ENCODE measurements around the gene TAPT1.

DNA sequence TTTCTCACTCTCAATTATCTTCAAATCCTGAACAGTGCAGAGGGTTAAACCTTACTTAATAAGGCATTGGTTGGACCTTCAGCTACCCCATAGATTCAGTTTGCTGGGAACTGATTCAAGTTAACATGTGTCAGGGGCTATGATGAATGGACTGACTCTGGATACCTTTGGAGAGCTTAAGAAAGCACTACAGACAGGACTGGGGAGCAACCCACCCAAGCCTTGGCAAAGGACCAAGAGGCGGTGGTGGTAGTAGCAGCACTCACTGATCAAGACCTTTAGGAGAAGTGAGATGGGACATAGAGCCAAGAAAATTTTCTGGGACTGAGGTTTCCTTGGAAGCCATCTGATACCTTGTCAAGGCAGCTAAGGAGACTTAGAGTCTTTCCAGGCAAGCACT is 43.0 kb upstream of the TAPT1 start:
- TF ChIP-seq, protein P1, sequence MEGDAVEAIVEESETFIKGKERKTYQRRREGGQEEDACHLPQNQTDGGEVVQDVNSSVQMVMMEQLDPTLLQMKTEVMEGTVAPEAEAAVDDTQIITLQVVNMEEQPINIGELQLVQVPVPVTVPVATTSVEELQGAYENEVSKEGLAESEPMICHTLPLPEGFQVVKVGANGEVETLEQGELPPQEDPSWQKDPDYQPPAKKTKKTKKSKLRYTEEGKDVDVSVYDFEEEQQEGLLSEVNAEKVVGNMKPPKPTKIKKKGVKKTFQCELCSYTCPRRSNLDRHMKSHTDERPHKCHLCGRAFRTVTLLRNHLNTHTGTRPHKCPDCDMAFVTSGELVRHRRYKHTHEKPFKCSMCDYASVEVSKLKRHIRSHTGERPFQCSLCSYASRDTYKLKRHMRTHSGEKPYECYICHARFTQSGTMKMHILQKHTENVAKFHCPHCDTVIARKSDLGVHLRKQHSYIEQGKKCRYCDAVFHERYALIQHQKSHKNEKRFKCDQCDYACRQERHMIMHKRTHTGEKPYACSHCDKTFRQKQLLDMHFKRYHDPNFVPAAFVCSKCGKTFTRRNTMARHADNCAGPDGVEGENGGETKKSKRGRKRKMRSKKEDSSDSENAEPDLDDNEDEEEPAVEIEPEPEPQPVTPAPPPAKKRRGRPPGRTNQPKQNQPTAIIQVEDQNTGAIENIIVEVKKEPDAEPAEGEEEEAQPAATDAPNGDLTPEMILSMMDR (IDR thresholded peaks at IDR 0.05): no peak
- TF ChIP-seq, protein P2, sequence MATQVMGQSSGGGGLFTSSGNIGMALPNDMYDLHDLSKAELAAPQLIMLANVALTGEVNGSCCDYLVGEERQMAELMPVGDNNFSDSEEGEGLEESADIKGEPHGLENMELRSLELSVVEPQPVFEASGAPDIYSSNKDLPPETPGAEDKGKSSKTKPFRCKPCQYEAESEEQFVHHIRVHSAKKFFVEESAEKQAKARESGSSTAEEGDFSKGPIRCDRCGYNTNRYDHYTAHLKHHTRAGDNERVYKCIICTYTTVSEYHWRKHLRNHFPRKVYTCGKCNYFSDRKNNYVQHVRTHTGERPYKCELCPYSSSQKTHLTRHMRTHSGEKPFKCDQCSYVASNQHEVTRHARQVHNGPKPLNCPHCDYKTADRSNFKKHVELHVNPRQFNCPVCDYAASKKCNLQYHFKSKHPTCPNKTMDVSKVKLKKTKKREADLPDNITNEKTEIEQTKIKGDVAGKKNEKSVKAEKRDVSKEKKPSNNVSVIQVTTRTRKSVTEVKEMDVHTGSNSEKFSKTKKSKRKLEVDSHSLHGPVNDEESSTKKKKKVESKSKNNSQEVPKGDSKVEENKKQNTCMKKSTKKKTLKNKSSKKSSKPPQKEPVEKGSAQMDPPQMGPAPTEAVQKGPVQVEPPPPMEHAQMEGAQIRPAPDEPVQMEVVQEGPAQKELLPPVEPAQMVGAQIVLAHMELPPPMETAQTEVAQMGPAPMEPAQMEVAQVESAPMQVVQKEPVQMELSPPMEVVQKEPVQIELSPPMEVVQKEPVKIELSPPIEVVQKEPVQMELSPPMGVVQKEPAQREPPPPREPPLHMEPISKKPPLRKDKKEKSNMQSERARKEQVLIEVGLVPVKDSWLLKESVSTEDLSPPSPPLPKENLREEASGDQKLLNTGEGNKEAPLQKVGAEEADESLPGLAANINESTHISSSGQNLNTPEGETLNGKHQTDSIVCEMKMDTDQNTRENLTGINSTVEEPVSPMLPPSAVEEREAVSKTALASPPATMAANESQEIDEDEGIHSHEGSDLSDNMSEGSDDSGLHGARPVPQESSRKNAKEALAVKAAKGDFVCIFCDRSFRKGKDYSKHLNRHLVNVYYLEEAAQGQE (IDR thresholded peaks at IDR 0.05; ENCODE audit: insufficient read depth in 1 of 2, low read depth in 2 of 2, low read length in 1 of 2): no peak
